HPDE6-E6E7 (cell line): ENCODE results near the gene SHB.
"Not testable (repeated sequence)": the region's sequence is repeated elsewhere in the genome, so short reads cannot be mapped to it uniquely, and the experiment has no call there.

ENCODE experiments used
- DNase-seq: peaks from one replicate; pipeline ENCODE4 v3.0.0; 2011; ENCODE audit warnings: missing footprints; ENCODE audit errors: extremely low spot score

Gene SHB

GRCh38 chr9:38063363-38063707 lies 5.7 kb downstream of the SHB start:
- no peak for DNase-seq

GRCh38 chr9:38062498-38063362 lies 6.3 kb downstream of the SHB start:
- DNase-seq, result no peak

GRCh38 chr9:38062106-38062497 lies 6.9 kb downstream of the SHB start:
- DNase-seq, result no peak

GRCh38 chr9:38061326-38061977 lies 7.6 kb downstream of the SHB start:
- no peak for DNase-seq

GRCh38 chr9:38060681-38061080 lies 8.3 kb downstream of the SHB start:
- DNase-seq, result no peak

- no peak for DNase-seq
Observed at GRCh38 chr9:38059233-38059936, 9.6 kb downstream of the SHB start.

GRCh38 chr9:38058452-38059232 lies 10.4 kb downstream of the SHB start:
- no peak for DNase-seq

GRCh38 chr9:38057416-38058195 lies 11.4 kb downstream of the SHB start:
- no peak for DNase-seq

GRCh38 chr9:38054653-38055052 lies 14.4 kb downstream of the SHB start:
- DNase-seq, result no peak

- no peak for DNase-seq
Observed at GRCh38 chr9:38053697-38054461, 15.1 kb downstream of the SHB start.

GRCh38 chr9:38051780-38052546 lies 17.1 kb downstream of the SHB start:
- DNase-seq, result no peak

GRCh38 chr9:38048316-38048969 lies 20.6 kb downstream of the SHB start:
- DNase-seq, result no peak

- peak; percentile 79 for DNase-seq
Observed at GRCh38 chr9:38047301-38048251, 21.5 kb downstream of the SHB start.

GRCh38 chr9:38046661-38047300 lies 22.2 kb downstream of the SHB start:
- DNase-seq, result peak; percentile 54

GRCh38 chr9:38045939-38046338 lies 23.1 kb downstream of the SHB start:
- not testable (repeated sequence) for DNase-seq

- no peak for DNase-seq
Observed at GRCh38 chr9:38044706-38045105, 24.3 kb downstream of the SHB start.

- no peak for DNase-seq
Observed at GRCh38 chr9:38043931-38044623, 24.9 kb downstream of the SHB start.
